ENCODE results near the gene PCDHB4.

- TF ChIP-seq CTCF (conservative IDR thresholded peaks at IDR 0.05; ENCODE audit: low read length) = no peak
- TF ChIP-seq EZH2phosphoT487 (IDR thresholded peaks at IDR 0.05; ENCODE audit: borderline replicate concordance, low read depth, low read length) = no peak
These were observed 37.1 kb upstream of the PCDHB4 start for GRCh38 chr5:141084487-141084989.

All from OCI-LY7 (cell line).